PFSK-1 (cell line): ENCODE measurements around the gene PHETA1.

Experiments
- POLR2AphosphoS5 ChIP-seq: IDR thresholded peaks from 2 replicates; pipeline ENCODE4 v1.6.1; 2012; ENCODE audit warnings: low read depth, mild to moderate bottlenecking, control low read depth, low read length, moderate library complexity
- SIN3A ChIP-seq: IDR thresholded peaks from 2 replicates; pipeline ENCODE4 v1.6.1; 2012; ENCODE audit warnings: mild to moderate bottlenecking, low read length, moderate library complexity, borderline replicate concordance; ENCODE audit not compliant: insufficient read depth
- TAF1 ChIP-seq: IDR thresholded peaks from 2 replicates; pipeline ENCODE4 v1.6.1; 2012; ENCODE audit warnings: low read length, control low read depth, borderline replicate concordance; ENCODE audit not compliant: insufficient read depth
- TF ChIP-seq, protein P1 (sequence below), 2 experiments: IDR thresholded peaks; 2 replicates each; pipeline versions ENCODE4 v1.6.1 to v1.8.0; 2011 to 2012; ENCODE audit warnings: low read depth in 2 of 2, low read length in 2 of 2, control low read depth in 1 of 2, inconsistent platforms in 1 of 2, mild to moderate bottlenecking in 1 of 2, moderate library complexity in 1 of 2; ENCODE audit not compliant: insufficient read depth in 1 of 2

- TF ChIP-seq POLR2AphosphoS5 (no peak), TAF1 (no peak), SIN3A (no peak)
- TF ChIP-seq, protein P1, sequence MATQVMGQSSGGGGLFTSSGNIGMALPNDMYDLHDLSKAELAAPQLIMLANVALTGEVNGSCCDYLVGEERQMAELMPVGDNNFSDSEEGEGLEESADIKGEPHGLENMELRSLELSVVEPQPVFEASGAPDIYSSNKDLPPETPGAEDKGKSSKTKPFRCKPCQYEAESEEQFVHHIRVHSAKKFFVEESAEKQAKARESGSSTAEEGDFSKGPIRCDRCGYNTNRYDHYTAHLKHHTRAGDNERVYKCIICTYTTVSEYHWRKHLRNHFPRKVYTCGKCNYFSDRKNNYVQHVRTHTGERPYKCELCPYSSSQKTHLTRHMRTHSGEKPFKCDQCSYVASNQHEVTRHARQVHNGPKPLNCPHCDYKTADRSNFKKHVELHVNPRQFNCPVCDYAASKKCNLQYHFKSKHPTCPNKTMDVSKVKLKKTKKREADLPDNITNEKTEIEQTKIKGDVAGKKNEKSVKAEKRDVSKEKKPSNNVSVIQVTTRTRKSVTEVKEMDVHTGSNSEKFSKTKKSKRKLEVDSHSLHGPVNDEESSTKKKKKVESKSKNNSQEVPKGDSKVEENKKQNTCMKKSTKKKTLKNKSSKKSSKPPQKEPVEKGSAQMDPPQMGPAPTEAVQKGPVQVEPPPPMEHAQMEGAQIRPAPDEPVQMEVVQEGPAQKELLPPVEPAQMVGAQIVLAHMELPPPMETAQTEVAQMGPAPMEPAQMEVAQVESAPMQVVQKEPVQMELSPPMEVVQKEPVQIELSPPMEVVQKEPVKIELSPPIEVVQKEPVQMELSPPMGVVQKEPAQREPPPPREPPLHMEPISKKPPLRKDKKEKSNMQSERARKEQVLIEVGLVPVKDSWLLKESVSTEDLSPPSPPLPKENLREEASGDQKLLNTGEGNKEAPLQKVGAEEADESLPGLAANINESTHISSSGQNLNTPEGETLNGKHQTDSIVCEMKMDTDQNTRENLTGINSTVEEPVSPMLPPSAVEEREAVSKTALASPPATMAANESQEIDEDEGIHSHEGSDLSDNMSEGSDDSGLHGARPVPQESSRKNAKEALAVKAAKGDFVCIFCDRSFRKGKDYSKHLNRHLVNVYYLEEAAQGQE (IDR thresholded peaks at IDR 0.05; ENCODE audit: insufficient read depth in 1 of 2, low read depth in 2 of 2, low read length in 2 of 2): no peak
Measured at GRCh38 chr12:111363578-111363977, 5.3 kb downstream of the PHETA1 start.
